Measurements from ENCODE around the gene TMEM203.
A peak's percentile ranks its signal among the peaks of the same experiment; 100 is the strongest.

TMEM203 gene

GRCh38 chr9:137217276-137218211 is 12.1 kb upstream of the TMEM203 start:
- DNase-seq: no peak

DNA sequence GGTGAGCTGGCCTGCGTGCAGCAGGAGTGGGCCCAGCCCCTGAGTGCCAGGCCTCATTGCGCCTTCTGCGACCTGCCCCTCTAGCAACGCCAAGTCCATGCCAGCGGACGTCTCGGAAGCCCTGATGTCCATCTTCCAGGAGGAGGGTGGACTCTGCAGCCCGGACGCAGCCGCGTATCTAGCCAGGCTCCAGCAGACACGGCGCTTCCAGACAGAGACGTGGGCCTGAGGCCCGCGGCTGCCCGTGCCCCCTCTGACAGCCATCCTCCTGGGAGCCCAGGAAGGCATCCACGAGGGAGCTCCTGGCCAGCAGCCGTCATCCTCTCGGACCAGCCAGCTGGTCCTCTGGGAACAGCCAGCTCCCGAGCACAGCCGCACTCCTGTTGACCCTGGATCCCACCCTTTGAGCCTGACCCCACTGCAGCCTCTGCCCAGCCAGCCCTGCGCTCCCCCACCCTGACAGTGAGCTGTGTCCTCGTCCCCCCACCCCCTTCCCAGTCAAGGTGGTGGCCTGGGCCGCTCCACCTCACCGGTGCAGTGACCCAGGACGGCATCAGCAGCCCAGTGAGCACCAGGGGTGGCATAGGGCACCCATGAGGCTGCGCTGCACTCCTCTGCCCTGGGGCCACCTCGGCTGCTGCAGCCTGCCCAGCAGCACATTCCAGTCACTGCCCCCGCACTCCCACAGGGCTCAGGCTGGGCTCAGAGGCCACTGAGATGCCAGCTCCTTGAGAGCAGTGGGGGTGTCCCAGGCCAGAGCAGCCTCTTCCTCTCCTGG is 10.9 kb upstream of the TMEM203 start:
- no peak for DNase-seq

DNA sequence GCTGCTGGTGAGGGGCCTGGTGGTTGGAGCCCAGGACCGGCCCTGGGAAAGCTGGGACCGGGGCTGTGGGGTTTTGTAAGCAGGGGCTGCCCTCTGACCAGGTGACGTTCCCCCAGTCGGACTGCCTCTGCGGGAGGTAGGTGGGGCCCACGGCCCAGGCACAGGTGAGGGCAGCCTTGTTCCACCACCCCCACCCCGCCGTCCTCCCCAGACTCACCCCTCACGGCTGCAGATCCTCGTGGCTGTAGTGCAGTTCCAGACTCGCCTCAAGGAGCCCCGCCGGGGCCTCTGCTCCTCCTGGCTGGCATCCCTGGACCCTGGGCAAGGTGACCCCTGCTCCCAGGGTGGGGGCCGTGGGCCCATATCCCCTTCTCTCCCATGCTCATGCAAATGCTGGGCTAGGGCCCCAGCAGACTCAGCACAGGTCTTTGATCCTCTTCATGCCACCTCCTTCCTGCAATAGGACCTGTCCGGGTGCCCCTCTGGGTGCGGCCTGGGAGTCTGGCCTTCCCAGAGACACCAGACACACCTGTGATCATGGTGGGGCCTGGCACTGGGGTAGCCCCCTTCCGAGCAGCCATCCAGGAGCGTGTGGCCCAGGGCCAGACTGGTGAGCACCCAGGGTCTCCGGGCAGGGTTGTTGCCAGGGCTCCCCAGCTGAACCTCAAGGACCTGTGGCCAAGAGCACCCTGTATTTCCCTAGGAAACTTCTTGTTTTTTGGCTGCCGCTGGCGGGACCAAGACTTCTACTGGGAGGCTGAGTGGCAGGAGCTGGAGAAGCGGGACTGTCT is 9.9 kb upstream of the TMEM203 start:
- DNase-seq: no peak

- DNase-seq: no peak
These were observed 9.2 kb upstream of the TMEM203 start for GRCh38 chr9:137214620-137215019.

GRCh38 chr9:137213160-137214060 is 8.0 kb upstream of the TMEM203 start:
- no peak for DNase-seq

DNA sequence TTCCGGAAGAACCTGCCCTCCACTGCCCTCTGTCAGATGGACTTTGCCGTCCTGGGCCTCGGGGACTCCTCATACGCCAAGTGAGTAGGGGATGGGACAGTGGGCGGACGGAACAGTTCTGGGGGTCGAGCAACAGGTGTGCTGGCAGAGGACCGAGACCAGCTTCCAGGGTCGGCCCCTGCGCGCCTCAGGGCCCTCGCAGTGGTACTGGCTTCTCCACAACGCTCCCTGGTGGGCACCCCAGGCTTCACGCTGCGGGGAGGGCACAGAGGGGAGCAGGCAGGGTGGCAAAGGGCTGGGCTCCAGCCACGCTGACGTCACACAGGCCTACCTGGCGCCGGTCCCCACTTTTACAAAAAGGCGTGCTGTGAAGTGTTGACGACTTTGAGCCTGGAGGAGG is 7.1 kb upstream of the TMEM203 start:
- DNase-seq: no peak

GRCh38 chr9:137211532-137211931 is 6.1 kb upstream of the TMEM203 start:
- no peak for DNase-seq

DNA sequence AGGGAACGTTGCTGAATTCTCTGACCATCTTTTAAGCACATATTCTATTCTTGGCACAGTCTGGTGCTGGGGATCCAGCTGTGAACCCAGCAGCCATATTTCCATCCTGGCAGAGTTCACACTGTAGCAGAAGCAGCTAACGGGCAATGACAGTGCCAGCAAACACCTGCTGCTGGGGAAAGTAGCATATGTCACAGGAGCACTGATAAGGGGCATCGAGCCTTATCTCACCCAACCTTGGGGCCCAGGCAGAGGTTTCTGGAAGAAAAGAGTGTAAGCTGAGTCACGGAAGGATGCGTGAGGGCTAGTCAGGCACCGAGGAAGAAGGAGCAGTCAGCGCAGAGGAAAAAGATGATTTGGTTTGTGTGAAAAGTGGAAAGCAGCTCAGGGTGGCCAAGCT is 1.2 kb upstream of the TMEM203 start:
- no peak for DNase-seq

GRCh38 chr9:137204731-137205125 is 720 bp downstream of the TMEM203 start:
- DNase-seq: no peak

- DNase-seq: no peak
These were observed 2.5 kb downstream of the TMEM203 start for GRCh38 chr9:137202966-137203365.

- DNase-seq: no peak
These were observed 4.1 kb downstream of the TMEM203 start for GRCh38 chr9:137201205-137201868.

DNA sequence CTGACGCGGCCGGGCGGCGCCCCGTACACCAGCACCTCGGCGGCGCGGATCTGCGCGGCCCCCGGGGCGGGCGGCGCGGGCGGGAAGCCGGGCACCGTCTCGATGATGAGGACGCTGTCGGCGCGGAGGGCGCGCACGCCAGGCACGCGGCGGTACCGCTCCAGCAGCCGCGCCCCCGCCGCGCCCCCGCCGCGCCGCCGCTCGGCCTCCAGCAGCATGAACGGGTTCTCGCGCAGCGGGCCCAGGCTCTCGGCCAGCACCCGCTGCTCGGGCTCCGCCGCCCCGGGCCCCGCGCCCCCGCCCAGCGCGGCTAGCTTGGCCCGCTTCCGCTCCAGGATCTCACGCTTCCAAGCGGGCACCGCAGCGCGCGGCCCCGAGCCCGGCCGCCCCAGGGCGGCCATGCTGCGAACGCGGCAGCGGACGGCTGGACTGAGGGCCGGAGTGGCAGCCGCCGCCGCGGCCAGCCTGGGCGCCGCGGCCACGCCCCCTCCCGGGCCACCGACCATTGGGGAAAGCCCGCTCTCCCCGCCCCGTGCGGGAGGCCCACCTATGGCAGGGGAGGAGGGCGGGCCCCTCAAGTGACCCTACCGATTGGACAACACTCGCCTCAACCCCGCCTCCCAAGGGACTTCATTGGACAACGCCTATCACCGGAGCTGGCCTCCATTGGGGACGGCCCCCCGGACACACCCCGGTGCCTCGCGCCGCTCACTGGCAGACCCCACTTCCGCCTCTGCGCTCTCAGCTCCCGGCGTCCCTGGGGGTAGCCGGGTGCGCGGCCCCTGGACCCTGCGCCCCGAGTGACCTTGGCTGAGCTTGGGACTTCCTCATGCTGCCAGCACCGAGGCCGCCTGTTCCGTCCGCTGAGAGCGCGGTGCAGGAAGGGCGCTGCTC is 4.9 kb downstream of the TMEM203 start, which contains the start of gene TPRN:
TPRN (minus strand) TSS at position 431 of the 894 bp plus-strand sequence; CDS start at position 401, 30 bp downstream.
- peak; percentile 94 for DNase-seq

DNA sequence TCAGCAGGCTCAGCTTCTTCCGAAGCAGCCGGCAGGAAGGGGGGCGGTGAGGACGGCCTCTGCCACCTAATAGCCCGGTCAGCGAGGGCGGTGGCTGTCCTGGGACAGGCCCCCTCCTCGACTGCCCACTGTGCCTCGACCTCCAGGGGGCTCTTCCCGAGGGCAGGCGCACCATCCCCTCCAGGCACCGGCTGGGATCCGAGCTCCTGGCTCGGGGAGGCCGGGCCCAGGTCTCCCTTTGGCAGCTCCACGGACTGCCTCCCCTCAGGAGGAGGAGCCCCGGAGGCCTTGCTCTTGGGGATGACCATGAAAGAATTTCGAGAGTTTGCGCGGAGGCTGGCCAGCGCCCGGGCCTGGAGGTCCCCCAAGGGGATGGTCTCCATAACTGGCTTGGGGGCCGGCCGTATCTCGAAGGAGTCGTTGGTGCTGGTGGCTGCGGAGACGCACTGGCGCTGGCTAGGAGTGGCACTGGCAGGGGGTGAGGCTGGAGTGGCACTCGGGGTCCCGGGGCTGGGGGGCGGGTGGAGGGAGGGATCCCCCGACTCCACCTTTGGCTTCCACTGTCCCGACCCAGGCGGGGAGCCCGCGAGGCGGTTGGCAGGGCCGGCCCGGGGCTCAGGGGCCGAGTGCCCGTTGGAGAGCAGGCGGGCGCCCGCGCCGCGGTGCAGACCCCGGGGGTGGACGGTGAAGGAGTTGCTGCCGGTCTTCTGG is 5.9 kb downstream of the TMEM203 start:
- DNase-seq: no peak

DNA sequence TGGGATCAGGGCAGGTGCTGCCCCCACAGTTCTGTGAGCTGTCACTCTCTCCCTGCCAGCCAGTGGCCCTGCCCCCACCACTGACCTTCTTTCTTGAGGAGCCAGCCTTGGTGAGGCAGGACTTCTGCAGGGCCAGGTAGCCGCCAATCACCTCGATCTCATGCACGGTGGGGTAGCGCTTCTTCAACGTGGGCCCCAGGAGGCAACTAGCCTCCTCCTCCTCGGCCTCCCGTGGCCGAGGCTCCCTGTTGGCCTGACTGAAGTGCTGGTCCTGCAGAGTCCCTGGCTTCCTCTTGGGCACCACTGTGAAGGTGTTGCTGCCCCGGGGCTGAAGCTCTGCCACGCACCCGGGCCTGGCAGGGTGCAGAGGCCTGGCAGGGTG is 6.6 kb downstream of the TMEM203 start:
- no peak for DNase-seq

- no peak for DNase-seq
These were observed 7.2 kb downstream of the TMEM203 start for GRCh38 chr9:137198051-137198901.

DNA sequence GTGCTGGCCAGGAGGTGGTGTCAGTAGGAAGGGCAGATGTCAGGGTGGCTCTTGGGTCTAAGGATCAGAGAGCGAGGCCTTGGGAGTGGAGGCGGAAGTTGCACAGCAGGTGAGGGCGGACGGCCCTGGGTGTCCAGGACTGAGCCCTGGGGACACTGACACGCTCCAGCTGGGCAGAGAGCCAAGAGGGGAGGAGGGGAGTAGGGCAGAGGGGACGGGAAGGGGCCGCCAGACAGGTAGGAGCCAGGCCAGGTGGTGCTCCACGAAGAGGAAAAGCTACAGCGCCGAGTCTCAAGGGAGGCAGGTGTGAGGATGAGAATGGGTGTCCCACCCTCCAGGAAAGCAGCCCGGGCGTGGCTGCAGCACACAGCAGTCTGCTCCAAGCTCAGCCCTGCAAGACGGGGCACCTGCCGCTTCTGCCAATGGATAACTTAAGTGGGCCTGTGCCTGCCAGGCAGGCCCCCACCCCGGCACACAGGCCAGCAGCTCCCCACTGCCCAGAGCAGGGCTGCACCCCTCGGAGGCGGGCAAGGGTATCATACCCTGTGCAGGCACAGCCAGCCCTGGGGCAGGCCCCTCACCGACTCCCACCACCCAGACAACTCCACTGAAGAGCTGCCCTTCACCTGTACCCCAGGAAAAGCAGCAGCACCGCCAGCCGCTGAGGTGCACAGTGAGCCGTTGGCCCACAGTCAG is 9.8 kb downstream of the TMEM203 start:
- DNase-seq: no peak

DNA sequence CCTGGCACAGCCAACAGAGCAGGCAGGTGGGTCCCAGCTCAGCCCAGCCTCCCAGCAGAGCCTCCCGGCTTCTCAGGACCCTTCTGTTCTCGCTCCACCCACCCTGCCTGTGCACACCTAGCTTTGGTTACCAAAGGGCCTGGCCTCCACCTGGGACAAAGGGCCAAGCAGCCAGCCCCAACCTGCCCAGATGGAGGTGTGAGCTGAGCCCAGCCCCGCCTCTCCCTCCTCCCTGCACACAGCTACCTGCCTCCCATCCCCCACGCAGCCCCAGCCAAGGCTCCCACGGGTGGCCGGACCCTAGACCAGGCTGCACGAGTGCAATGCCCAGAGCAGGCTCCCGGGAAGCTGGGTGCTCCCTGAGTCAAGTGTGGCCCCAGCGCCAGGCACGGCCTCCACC is 10.5 kb downstream of the TMEM203 start:
- DNase-seq: no peak

DNA sequence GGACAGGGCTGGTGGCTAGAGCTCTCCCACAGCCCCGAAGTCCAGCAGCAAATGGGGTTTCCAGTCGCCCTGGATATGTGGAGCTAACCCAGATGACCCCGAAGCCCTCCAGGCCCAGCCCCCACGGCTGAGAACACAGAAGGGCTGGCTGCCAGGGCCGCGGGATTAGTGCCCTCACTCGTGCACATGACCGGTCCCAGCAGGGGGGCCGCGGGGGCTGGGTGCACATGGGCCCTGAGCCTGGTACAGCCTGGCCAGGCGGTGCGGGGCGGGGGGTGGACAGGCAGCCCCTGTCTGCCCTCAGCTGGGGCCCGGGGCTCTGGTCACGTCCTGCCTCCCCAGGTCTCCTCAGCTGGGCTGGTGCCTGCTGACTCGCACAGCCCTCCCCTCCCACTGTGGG is 11.1 kb downstream of the TMEM203 start:
- DNase-seq: no peak
